Mononuclear cell (primary cell): ENCODE results near the gene USP14. TPM values are rescaled to one million over a fixed set of nuclear protein-coding genes. Genes with fewer than 3 reads are reported as not detected.

ENCODE experiments used
- H3K27me3 ChIP-seq: 2 replicates; pipeline ENCODE4 v1.6.0; 2011; ENCODE audit warnings: low read length, control low read depth; ENCODE audit not compliant: insufficient read depth
- H3K4me1 ChIP-seq: 2 replicates; pipeline ENCODE4 v1.5.1; 2011; ENCODE audit warnings: mild to moderate bottlenecking, low read length, control low read depth; ENCODE audit not compliant: insufficient read depth
- H3K4me3 ChIP-seq: 2 replicates; pipeline ENCODE4 v1.5.1; 2011; ENCODE audit warnings: mild to moderate bottlenecking, low read length, moderate library complexity
- H3K9me3 ChIP-seq: 2 replicates; pipeline ENCODE4 v1.5.1; 2011; ENCODE audit warnings: low read depth, mild to moderate bottlenecking, control low read depth, low read length
- total RNA-seq: library from RNA; depleted of rRNA; stranded (reverse); fragments of >200 nt; gene quantifications from one replicate; pipeline ENCODE4 v1.2.3, GENCODE V29; 2012

Gene USP14
- total RNA-seq, 1 donor, result 33.9 TPM

GRCh38 chr18:148841-149240, 9.5 kb upstream of the USP14 start:
- Histone ChIP-seq H3K9me3 (no peaks in the 10 kb centered on the region), H3K4me3 (no peak overlapping the region), H3K4me1 (no peaks in the 10 kb centered on the region), H3K27me3 (no peaks in the 10 kb centered on the region)

- Histone ChIP-seq H3K27me3 (no peaks in the 10 kb centered on the region), H3K4me3 (no peak overlapping the region), H3K4me1 (peaks cover 3% of the 10 kb centered on the region), H3K9me3 (no peaks in the 10 kb centered on the region)
Observed at GRCh38 chr18:154151-154550, 4.2 kb upstream of the USP14 start.

GRCh38 chr18:155688-156087, 2.7 kb upstream of the USP14 start:
- no peaks in the 10 kb centered on the region for H3K9me3 ChIP-seq
- no peaks in the 10 kb centered on the region for H3K27me3 ChIP-seq
- H3K4me1 ChIP-seq, result peaks cover 16% of the 10 kb centered on the region
- H3K4me3 ChIP-seq, result no peak overlapping the region

DNA sequence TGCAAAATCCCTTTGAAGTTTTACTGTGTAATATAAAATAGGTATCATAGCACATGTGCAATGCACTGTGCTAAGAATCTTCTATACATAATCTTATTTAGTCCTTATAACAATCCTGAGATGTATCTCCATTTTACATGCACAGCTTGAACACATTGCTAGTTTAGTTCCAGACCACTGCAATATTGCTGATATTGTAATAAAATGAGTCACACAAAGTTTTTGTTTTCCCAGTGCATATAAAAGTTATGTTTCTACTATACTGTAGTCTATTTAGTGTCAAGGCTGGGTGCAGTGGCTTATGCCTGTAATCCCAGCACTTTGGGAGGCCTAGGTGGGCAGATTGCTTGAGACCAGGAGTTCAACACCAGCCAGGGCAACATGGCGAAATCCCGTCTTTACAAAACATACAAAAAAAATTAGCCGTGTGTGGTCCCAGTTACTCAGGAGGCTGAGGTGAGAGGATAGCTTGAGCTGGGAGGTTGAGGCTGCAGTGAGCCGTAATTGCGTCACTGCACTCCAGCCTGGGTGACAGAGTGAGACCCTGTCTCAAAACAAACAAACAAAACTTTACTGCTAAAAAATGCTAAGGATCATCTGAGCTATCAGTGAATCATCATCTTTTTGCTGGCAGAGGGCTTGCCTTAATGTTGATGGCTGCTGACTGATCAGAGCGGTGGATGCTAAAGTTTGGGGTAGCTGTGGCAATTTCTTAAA, 1.7 kb upstream of the USP14 start:
- Histone ChIP-seq H3K4me1 (peaks cover 20% of the 10 kb centered on the region), H3K9me3 (no peaks in the 10 kb centered on the region), H3K27me3 (no peaks in the 10 kb centered on the region), H3K4me3 (no peak overlapping the region)

DNA sequence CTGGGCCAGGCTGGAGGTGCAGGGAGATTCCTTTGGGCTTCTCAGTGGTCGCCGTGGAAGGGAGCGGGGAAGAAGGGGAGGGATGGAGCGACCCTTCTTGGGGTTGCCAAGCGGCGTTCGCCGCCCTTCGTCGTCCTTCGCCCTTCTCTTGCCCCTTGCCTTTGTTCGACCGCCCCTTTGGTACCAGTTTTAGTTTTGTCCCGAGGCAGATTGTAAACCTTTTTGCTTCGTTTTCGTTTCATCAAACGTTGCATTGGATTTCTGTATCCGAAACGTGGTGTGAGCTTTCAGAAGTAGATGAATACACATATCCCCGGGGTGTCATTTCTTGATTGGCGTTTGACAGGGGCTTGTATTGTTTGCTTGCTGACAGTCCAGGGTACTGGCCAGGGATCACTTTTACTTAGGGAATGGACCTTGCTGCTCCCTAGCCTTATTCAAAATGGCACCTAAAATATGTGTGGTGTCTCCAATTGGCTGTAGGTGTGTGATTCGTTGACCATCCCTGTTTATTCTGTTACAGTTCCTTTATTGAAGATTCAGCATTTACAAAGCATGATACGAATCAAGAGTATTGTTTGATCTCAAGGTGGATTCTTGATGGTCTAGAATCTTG, 788 bp downstream of the USP14 start:
- Histone ChIP-seq H3K4me3 (peak overlapping the region; percentile 65), H3K27me3 (no peaks in the 10 kb centered on the region), H3K4me1 (peaks cover 20% of the 10 kb centered on the region), H3K9me3 (no peaks in the 10 kb centered on the region)

DNA sequence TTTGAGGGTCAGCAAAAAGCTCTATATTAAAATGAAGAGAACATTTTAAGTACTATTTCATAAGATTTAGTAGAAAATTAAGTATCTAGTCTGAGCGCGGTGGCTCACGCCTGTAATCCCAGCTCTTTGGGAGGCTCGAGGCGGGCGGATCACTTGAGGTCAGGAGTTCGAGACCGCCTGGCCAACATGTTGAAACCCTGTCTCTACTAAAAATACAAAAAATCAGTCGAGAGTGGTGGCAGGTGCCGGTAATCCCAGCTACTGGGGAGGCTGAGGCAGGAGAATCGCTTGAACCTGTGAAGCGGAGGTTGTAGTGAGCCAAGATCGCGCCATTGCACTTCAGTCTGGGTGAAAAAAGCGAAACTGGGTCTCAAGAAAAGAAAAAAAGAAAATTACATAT, 1.6 kb downstream of the USP14 start:
- Histone ChIP-seq H3K4me3 (no peak overlapping the region), H3K27me3 (no peaks in the 10 kb centered on the region), H3K4me1 (peaks cover 20% of the 10 kb centered on the region), H3K9me3 (no peaks in the 10 kb centered on the region)

DNA sequence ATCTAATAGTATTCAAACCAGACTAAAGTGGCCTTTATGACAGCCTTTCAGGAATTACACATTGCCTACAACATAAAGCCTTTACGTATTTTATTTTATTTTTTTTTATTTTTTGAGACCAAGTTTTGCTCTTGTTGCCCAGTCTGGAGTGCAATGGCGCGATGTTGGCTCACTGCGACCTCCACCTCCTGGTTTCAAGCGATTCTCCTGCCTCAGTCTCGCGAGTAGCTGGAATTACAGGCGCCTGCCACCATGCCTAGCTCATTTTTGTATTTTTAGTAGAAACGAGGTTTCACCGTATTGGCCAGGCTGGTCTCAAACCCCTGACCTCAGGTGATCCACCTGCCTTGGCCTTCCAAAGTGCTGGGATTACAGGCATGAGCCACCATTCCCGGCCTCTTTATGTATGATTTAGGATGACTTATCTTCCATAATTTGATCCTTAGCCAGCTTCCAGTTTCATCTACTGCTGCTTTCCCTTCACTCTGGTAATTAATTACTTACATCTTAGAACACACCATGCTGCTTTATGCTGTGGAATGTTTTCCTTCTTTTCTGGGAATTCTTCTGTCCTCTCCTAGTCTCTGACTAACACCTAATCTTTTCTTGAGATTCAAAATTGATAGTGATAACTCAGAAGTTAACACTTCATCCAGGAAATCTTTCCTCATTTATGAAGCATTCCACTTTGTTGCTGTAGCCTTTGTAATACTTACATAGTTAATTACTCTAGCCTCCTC, 2.6 kb downstream of the USP14 start:
- H3K9me3 ChIP-seq, result no peaks in the 10 kb centered on the region
- H3K4me1 ChIP-seq, result peaks cover 20% of the 10 kb centered on the region
- H3K4me3 ChIP-seq, result no peak overlapping the region
- no peaks in the 10 kb centered on the region for H3K27me3 ChIP-seq

DNA sequence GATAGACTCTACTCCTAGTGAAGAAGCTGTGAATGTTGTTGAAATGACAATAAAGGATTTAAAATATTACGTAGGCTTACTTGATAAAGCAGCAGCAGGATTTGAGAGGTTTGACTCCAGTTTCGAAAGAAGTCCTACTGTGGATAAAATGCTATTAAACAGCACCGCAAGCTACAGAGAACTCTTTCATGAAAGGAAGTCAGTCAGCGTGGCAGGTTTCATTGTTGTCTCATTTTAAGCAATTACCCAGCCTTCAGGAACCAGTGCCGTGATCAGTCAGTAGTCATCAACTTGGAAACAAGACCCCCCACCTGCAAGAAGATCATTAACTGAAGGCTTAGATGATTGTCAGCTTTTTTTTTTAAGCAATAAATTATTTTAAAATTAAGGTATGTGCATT, 14.0 kb downstream of the USP14 start:
- Histone ChIP-seq H3K27me3 (no peaks in the 10 kb centered on the region), H3K4me3 (no peak overlapping the region), H3K9me3 (no peaks in the 10 kb centered on the region), H3K4me1 (no peaks in the 10 kb centered on the region)

- no peak overlapping the region for H3K4me3 ChIP-seq
- no peaks in the 10 kb centered on the region for H3K27me3 ChIP-seq
- no peaks in the 10 kb centered on the region for H3K4me1 ChIP-seq
- H3K9me3 ChIP-seq, result no peaks in the 10 kb centered on the region
Observed at GRCh38 chr18:179499-179898, 21.1 kb downstream of the USP14 start.

- H3K27me3 ChIP-seq, result no peaks in the 10 kb centered on the region
- no peaks in the 10 kb centered on the region for H3K9me3 ChIP-seq
- H3K4me1 ChIP-seq, result no peaks in the 10 kb centered on the region
- no peak overlapping the region for H3K4me3 ChIP-seq
Observed at GRCh38 chr18:181711-182110, 23.4 kb downstream of the USP14 start.

GRCh38 chr18:183769-184168, 25.4 kb downstream of the USP14 start:
- Histone ChIP-seq H3K4me3 (no peak overlapping the region), H3K9me3 (no peaks in the 10 kb centered on the region), H3K4me1 (no peaks in the 10 kb centered on the region), H3K27me3 (no peaks in the 10 kb centered on the region)

GRCh38 chr18:189254-189653, 30.9 kb downstream of the USP14 start:
- H3K4me1 ChIP-seq, result no peaks in the 10 kb centered on the region

GRCh38 chr18:191725-192124, 33.4 kb downstream of the USP14 start:
- Histone ChIP-seq H3K9me3 (no peaks in the 10 kb centered on the region), H3K4me3 (no peak overlapping the region), H3K4me1 (no peaks in the 10 kb centered on the region), H3K27me3 (no peaks in the 10 kb centered on the region)

More at GRCh38 chr18:189254-189653, 30.9 kb downstream of the USP14 start:
- no peaks in the 10 kb centered on the region for H3K9me3 ChIP-seq
- no peak overlapping the region for H3K4me3 ChIP-seq
- H3K27me3 ChIP-seq, result no peaks in the 10 kb centered on the region

- Histone ChIP-seq H3K27me3 (no peaks in the 10 kb centered on the region), H3K4me3 (no peak overlapping the region), H3K9me3 (no peaks in the 10 kb centered on the region), H3K4me1 (no peaks in the 10 kb centered on the region)
Observed at GRCh38 chr18:192801-193200, 34.4 kb downstream of the USP14 start.

- no peaks in the 10 kb centered on the region for H3K4me1 ChIP-seq
- H3K27me3 ChIP-seq, result no peaks in the 10 kb centered on the region
- no peak overlapping the region for H3K4me3 ChIP-seq
- no peaks in the 10 kb centered on the region for H3K9me3 ChIP-seq
Observed at GRCh38 chr18:195651-196050, 37.3 kb downstream of the USP14 start.
